MCF 10A (cell line): Measurements from ENCODE around the gene RMI2. TPM values are rescaled to one million over a fixed set of nuclear protein-coding genes. Genes with fewer than 3 reads are reported as not detected.

Experiments
- BruUV-seq: library from RNA; stranded (reverse); fragments of 400-500 nt; replicated peaks from 2 replicates; lab custom pipeline; 2021; lab: Mats Ljungman, UMichigan
- CTCF ChIA-PET: fragments of 300-600 bp; sonication (Branson Sonifier 250); formaldehyde crosslinking; extraction: SDS; loops from one replicate; lab custom pipeline; 2021; ENCODE audit warnings: antibody characterized with exemption, inconsistent platforms; lab: Yijun Ruan, JAX
- POLR2A ChIA-PET: fragments of 300-600, 350-650 bp; sonication (Branson Sonifier 250); formaldehyde crosslinking; extraction: SDS; loops from one replicate; lab custom pipeline; 2020; ENCODE audit warnings: antibody characterized with exemption, inconsistent platforms; lab: Yijun Ruan, JAX
- DNase-seq: peaks from one replicate; pipeline ENCODE4 v3.0.0-alpha.2; 2018; ENCODE audit not compliant: unreplicated experiment
- H3K27ac Mint-ChIP-seq: one replicate; pipeline ENCODE4 v1.8.0; 2022; ENCODE audit warnings: mild to moderate bottlenecking, low read depth, mixed read lengths; ENCODE audit not compliant: unreplicated experiment
- H3K27me3 Mint-ChIP-seq: one replicate; pipeline ENCODE4 v1.8.0; 2022; ENCODE audit warnings: mixed read lengths; ENCODE audit not compliant: insufficient read depth, unreplicated experiment
- H3K36me3 Mint-ChIP-seq: one replicate; pipeline ENCODE4 v1.8.0; 2022; ENCODE audit warnings: mild to moderate bottlenecking, moderate library complexity, mixed read lengths; ENCODE audit not compliant: insufficient read depth, unreplicated experiment
- H3K4me1 Mint-ChIP-seq: one replicate; pipeline ENCODE4 v1.8.0; 2022; ENCODE audit warnings: mixed read lengths; ENCODE audit not compliant: insufficient read depth, unreplicated experiment
- H3K4me3 Mint-ChIP-seq: one replicate; pipeline ENCODE4 v1.8.0; 2022; ENCODE audit warnings: mild to moderate bottlenecking, moderate library complexity, mixed read lengths; ENCODE audit not compliant: unreplicated experiment
- H3K9me3 Mint-ChIP-seq: one replicate; pipeline ENCODE4 v1.8.0; 2022; ENCODE audit warnings: mixed read lengths; ENCODE audit not compliant: unreplicated experiment
- CTCF ChIP-seq: fragments of 200-600 bp; IDR thresholded peaks from one replicate; pipeline ENCODE4 v1.8.0; 2022; ENCODE audit warnings: antibody characterized with exemption, mild to moderate bottlenecking; ENCODE audit not compliant: unreplicated experiment
- intact Hi-C: fragments of 100-400 bp; cut with micrococcal nuclease; formaldehyde crosslinking; loops from 2 replicates; pipeline ENCODE4 v1.14.1; 2022
- total RNA-seq: library from RNA; stranded (reverse); gene quantifications from 2 replicates; pipeline ENCODE4 v1.2.3, GENCODE V29; 2022

Gene RMI2
- total RNA-seq, 1 experiment from 2014 or later: 6.6 TPM

GRCh38 chr16:11395008-11395948, 50.0 kb downstream of the RMI2 start:
- Mint-ChIP-seq H3K4me3 (no peak overlapping the region), H3K27me3 (no peaks in the 10 kb centered on the region), H3K4me1 (no peaks in the 10 kb centered on the region), H3K27ac (no peak overlapping the region), H3K9me3 (no peaks in the 10 kb centered on the region), H3K36me3 (no peaks in the 10 kb centered on the region)
- TF ChIP-seq CTCF: no peak
- BruUV-seq: no TSS peak
- DNase-seq: no peak
- CTCF ChIA-PET: interaction anchor here (0.6 to 7.3 kb wide), 55 partner anchors 8 to 700 kb away, joined by 3 to 127 read pairs (median 4); no protein-coding TSS in a partner anchor
- POLR2A ChIA-PET: interaction anchor here (0.7 to 1.4 kb wide), 4 partner anchors 19 to 348 kb away, joined by 3 to 7 read pairs (median 3); partner anchors contain the start of gene TXNDC11
- intact Hi-C loops: loop anchor here (5.0 kb wide), 1 partner anchor 433 kb away; no protein-coding TSS in a partner anchor

GRCh38 chr16:11395949-11396240, 50.6 kb downstream of the RMI2 start:
- Mint-ChIP-seq H3K27me3 (no peaks in the 10 kb centered on the region), H3K4me3 (no peak overlapping the region), H3K4me1 (no peaks in the 10 kb centered on the region), H3K36me3 (no peaks in the 10 kb centered on the region), H3K9me3 (no peaks in the 10 kb centered on the region), H3K27ac (no peak overlapping the region)
- intact Hi-C loops: loop anchor here (1.0 to 5.0 kb wide), 2 partner anchors 318 to 434 kb away; no protein-coding TSS in a partner anchor
- BruUV-seq: no TSS peak
- POLR2A ChIA-PET: interaction anchor here (0.7 to 1.4 kb wide), 6 partner anchors 19 to 347 kb away, joined by 3 to 7 read pairs (median 3); partner anchors contain the start of gene TXNDC11
- no peak for TF ChIP-seq CTCF
- no peak for DNase-seq
- CTCF ChIA-PET: interaction anchor here (0.6 to 7.3 kb wide), 60 partner anchors 8 to 699 kb away, joined by 3 to 127 read pairs (median 4); no protein-coding TSS in a partner anchor

- intact Hi-C loops: loop anchor here (1.0 to 5.0 kb wide), 2 partner anchors 318 to 434 kb away; no protein-coding TSS in a partner anchor
- Mint-ChIP-seq H3K4me3 (no peak overlapping the region), H3K27me3 (no peaks in the 10 kb centered on the region), H3K36me3 (no peaks in the 10 kb centered on the region), H3K27ac (no peak overlapping the region), H3K4me1 (no peaks in the 10 kb centered on the region), H3K9me3 (no peaks in the 10 kb centered on the region)
- ChIA-PET POLR2A (interaction anchor here (0.7 to 1.4 kb wide), 5 partner anchors 245 to 347 kb away, joined by 3 to 7 read pairs (median 3); partner anchors contain the start of gene TXNDC11), CTCF (interaction anchor here (0.5 to 7.3 kb wide), 65 partner anchors 9 to 1121 kb away, joined by 3 to 127 read pairs (median 4); no protein-coding TSS in a partner anchor)
- TF ChIP-seq CTCF: peak; percentile 99
- DNase-seq: peak; percentile 63
- no TSS peak for BruUV-seq
Measured at GRCh38 chr16:11396241-11397048, 51.2 kb downstream of the RMI2 start.
